CD4-positive, alpha-beta T cell (primary cell): ENCODE results near the gene ANKH. TPM values are rescaled to one million over a fixed set of nuclear protein-coding genes. Genes with fewer than 3 reads are reported as not detected.

ENCODE experiments used
- ATAC-seq: fragments of 200-7000 bp; cut with Tn5 transposase; one replicate; pipeline ENCODE4 v1.10.0; 2022; ENCODE audit warnings: mild to moderate bottlenecking; ENCODE audit not compliant: poor library complexity
- CTCF ChIA-PET: fragments of 350-600 bp; sonication (Branson Sonifier 250); formaldehyde crosslinking; loops from one replicate; lab custom pipeline; 2021; ENCODE audit warnings: antibody characterized with exemption, inconsistent platforms; lab: Charles Lee
- POLR2A ChIA-PET: fragments of 350-600 bp; sonication (Branson Sonifier 250); formaldehyde crosslinking; loops from one replicate; lab custom pipeline; 2021; ENCODE audit warnings: antibody characterized with exemption, inconsistent platforms; lab: Charles Lee
- DNase-seq, 14 experiments: peaks; one replicate each; pipeline ENCODE4 v3.0.0-alpha.2; 2013 to 2020; ENCODE audit warnings: mixed read lengths in 2 of 14
- H3K27ac ChIP-seq, 2 donors: one replicate each; pipeline versions ENCODE4 v1.5.1 to v1.7.0; 2013; ENCODE audit warnings: low read length in 2 of 2, low read depth in 1 of 2, mild to moderate bottlenecking in 1 of 2
- H3K27me3 ChIP-seq, 2 experiments: 1 replicate in 1 of 2; 2 replicates in 1 of 2; pipeline versions ENCODE4 v1.6.1 to v1.7.0; 2013; ENCODE audit warnings: low read length in 2 of 2, control low read depth in 1 of 2, mild to moderate bottlenecking in 1 of 2, moderate library complexity in 1 of 2; ENCODE audit not compliant: insufficient read depth in 2 of 2, control insufficient read depth in 1 of 2
- H3K36me3 ChIP-seq: one replicate; pipeline ENCODE4 v1.6.1; 2013; ENCODE audit warnings: low read length, control low read depth; ENCODE audit not compliant: insufficient read depth
- H3K4me1 ChIP-seq: one replicate; pipeline ENCODE4 v1.6.1; 2013; ENCODE audit warnings: low read length, control low read depth; ENCODE audit not compliant: insufficient read depth
- H3K4me3 ChIP-seq: one replicate; pipeline ENCODE4 v1.5.1; 2013; ENCODE audit warnings: mild to moderate bottlenecking, low read length, moderate library complexity
- H3K9me3 ChIP-seq, 2 experiments: 1 replicate in 1 of 2; 2 replicates in 1 of 2; pipeline versions ENCODE4 v1.6.1 to v1.7.0; 2013; ENCODE audit warnings: low read length in 2 of 2, mild to moderate bottlenecking in 2 of 2, control low read depth in 1 of 2, moderate library complexity in 1 of 2; ENCODE audit not compliant: control insufficient read depth in 1 of 2, insufficient read depth in 1 of 2
- H3K27ac Mint-ChIP-seq: one replicate; pipeline ENCODE4 v1.8.0; 2020; ENCODE audit warnings: mixed read lengths
- H3K27me3 Mint-ChIP-seq: one replicate; pipeline ENCODE4 v1.8.0; 2021; ENCODE audit warnings: mixed read lengths
- H3K36me3 Mint-ChIP-seq: one replicate; pipeline ENCODE4 v1.8.0; 2021; ENCODE audit warnings: low read depth, mixed read lengths
- H3K4me1 Mint-ChIP-seq: one replicate; pipeline ENCODE4 v1.8.0; 2021; ENCODE audit warnings: low read depth, mixed read lengths
- H3K4me3 Mint-ChIP-seq: one replicate; pipeline ENCODE4 v1.8.0; 2020; ENCODE audit warnings: mild to moderate bottlenecking, mixed read lengths
- H3K9me3 Mint-ChIP-seq: one replicate; pipeline ENCODE4 v1.8.0; 2020; ENCODE audit warnings: mixed read lengths
- intact Hi-C, 2 experiments: fragments of 100-400 bp; cut with DNase I in 1 of 2; cut with micrococcal nuclease in 1 of 2; formaldehyde crosslinking; loops; one replicate each; pipeline versions ENCODE4 v1.15.1 to v1.9.0; 2023 to 2025; cut with DNase I, micrococcal nuclease
- total RNA-seq, 174 experiments: library from RNA in 2 of 174; stranded (reverse) in 2 of 174; gene quantifications; one replicate each; pipeline ENCODE4 v1.2.3 and lab custom pipeline; 2021 to 2026
- TF ChIP-seq, protein P1 (sequence below): fragments of 200-600 bp; IDR thresholded peaks from one replicate; pipeline ENCODE4 v1.8.0; 2022; ENCODE audit warnings: antibody characterized with exemption, mild to moderate bottlenecking

Gene ANKH
- total RNA-seq, 2 experiments from 2014 or later = 69.5 to 72.3 TPM

DNA sequence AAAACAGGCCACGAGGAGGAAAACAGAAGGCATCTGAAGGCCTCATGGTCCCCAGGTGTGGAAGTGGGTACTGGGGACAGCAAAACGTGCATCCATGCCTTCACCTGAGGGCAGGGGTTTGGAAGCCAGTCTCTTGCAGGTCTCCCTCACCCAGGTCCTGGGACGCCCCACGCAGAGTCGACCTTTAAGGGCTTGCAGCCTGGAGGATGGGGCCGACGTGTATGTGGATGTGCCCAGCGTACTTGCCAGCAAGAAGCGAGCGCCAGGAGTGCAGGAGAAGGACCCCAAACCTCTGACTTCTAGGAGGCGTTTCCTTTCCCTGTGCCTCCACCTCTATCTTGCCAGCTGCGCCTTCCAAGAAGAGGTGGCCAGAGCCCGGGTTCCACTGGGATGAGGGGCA, 141.1 kb downstream of the ANKH start:
- Mint-ChIP-seq H3K27ac (peak overlapping the region; percentile 70), H3K36me3 (peaks cover 65% of the 10 kb centered on the region), H3K9me3 (no peaks in the 10 kb centered on the region), H3K4me3 (no peak overlapping the region), H3K4me1 (peaks cover 5% of the 10 kb centered on the region), H3K27me3 (no peaks in the 10 kb centered on the region)
- H3K27ac ChIP-seq = no peak overlapping the region
- DNase-seq (no peak), ATAC-seq (no peak)
- no peaks in the 10 kb centered on the region for H3K4me1 ChIP-seq
- peaks cover 38% of the 10 kb centered on the region for H3K36me3 ChIP-seq
- TF ChIP-seq, protein P1, sequence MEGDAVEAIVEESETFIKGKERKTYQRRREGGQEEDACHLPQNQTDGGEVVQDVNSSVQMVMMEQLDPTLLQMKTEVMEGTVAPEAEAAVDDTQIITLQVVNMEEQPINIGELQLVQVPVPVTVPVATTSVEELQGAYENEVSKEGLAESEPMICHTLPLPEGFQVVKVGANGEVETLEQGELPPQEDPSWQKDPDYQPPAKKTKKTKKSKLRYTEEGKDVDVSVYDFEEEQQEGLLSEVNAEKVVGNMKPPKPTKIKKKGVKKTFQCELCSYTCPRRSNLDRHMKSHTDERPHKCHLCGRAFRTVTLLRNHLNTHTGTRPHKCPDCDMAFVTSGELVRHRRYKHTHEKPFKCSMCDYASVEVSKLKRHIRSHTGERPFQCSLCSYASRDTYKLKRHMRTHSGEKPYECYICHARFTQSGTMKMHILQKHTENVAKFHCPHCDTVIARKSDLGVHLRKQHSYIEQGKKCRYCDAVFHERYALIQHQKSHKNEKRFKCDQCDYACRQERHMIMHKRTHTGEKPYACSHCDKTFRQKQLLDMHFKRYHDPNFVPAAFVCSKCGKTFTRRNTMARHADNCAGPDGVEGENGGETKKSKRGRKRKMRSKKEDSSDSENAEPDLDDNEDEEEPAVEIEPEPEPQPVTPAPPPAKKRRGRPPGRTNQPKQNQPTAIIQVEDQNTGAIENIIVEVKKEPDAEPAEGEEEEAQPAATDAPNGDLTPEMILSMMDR = no peak
- H3K27me3 ChIP-seq = no peaks in the 10 kb centered on the region
- ChIA-PET POLR2A (no interaction called here), CTCF (no interaction called here)
- no peaks in the 10 kb centered on the region for H3K9me3 ChIP-seq
- no peak overlapping the region for H3K4me3 ChIP-seq
- intact Hi-C loops = no loop called here

DNA sequence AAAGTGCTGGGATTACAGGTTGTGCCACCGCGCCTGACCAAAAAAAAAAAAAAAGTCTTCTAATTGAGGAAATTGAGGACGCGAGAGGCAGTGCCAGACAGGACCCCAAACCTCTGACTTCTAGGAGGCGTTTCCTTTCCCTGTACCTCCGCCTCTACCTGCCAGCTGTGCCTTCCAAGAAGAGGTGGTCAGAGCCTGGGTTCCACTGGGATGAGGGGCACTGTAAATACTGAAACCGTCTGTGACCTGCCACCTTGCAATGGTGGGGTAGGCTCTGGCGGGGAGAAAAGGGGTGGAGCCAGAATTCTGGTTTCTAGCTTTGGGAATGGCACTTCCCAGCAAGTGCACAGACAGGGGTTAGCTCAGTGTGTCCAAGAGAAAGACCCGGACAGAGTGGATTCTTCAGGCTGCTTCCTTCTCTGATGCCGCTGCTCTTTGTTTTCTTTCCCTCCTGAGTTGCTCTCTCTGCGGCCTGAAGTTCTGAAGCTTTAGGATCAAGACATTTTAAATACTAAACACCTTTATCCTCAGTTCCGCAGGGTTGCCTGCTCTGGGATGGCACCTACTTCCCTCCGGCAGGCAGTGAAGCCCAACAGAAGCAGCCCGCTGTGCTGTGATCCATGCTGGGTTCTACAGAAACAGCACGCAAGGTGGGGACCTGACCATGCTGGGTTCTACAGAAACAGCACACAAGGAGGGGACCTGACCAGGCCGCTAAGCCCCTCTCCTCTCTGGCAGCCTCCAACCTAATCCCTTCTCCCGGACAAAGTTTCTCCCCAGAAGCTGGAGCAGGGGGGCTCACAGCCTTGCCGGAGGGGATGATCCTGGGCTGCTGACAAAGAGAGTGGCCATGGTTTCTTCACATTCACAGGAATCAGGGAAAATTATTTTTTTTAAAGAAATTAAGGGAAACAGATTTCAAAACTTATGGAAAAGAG, 141.9 kb downstream of the ANKH start:
- ATAC-seq = no peak
- H3K9me3 ChIP-seq = no peaks in the 10 kb centered on the region
- peaks cover 40% of the 10 kb centered on the region for H3K36me3 ChIP-seq
- H3K27ac ChIP-seq = no peak overlapping the region
- Mint-ChIP-seq H3K36me3 (peaks cover 65% of the 10 kb centered on the region), H3K27me3 (no peaks in the 10 kb centered on the region), H3K9me3 (no peaks in the 10 kb centered on the region), H3K4me3 (no peak overlapping the region), H3K4me1 (peaks cover 5% of the 10 kb centered on the region), H3K27ac (peak overlapping the region; percentile 66)
- H3K4me1 ChIP-seq = peaks cover 4% of the 10 kb centered on the region
- DNase-seq = no peak
- no peak overlapping the region for H3K4me3 ChIP-seq
- intact Hi-C loops = loop anchor here in 1 of 2 experiments (2.0 to 5.0 kb wide), 3 partner anchors 143 to 218 kb away; no protein-coding TSS in a partner anchor
- TF ChIP-seq, protein P1 = no peak
- ChIA-PET CTCF (no interaction called here), POLR2A (no interaction called here)
- H3K27me3 ChIP-seq = no peaks in the 10 kb centered on the region

DNA sequence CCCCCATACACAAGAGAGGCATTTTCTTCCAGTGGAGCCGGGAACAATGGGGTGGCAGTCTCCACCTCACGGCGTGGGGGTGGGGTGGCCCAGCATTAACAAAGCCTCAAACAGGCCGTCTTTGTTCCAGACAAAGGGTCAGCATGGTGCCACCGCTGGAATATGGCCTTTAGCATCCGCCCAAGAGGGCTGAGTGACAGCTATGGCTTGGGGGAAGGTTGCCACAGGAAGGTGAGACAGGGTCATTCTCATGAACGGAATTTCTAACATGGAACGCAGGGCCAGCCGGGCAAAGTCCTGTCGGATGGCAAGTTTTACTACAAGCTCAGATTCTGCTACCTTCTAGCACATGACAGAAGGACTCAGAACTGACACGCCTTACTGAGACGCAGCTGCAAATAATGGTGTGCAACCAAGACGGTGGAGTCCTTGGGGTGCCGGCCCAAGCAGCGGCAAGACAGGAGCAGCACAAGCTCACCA, 143.1 kb downstream of the ANKH start:
- ATAC-seq (no peak), DNase-seq (no peak)
- POLR2A ChIA-PET = interaction anchor here (1.4 kb wide), 1 partner anchor 275 kb away, joined by 3 read pairs; no protein-coding TSS in a partner anchor
- H3K4me1 Mint-ChIP-seq = peaks cover 5% of the 10 kb centered on the region
- Histone ChIP-seq H3K27me3 (no peaks in the 10 kb centered on the region), H3K4me3 (no peak overlapping the region), H3K27ac (no peak overlapping the region), H3K36me3 (peaks cover 29% of the 10 kb centered on the region), H3K9me3 (no peaks in the 10 kb centered on the region), H3K4me1 (peaks cover 4% of the 10 kb centered on the region)
- no peak overlapping the region for H3K27ac Mint-ChIP-seq
- no peaks in the 10 kb centered on the region for H3K9me3 Mint-ChIP-seq
- no peaks in the 10 kb centered on the region for H3K27me3 Mint-ChIP-seq
- H3K36me3 Mint-ChIP-seq = peaks cover 60% of the 10 kb centered on the region
- intact Hi-C loops = loop anchor here in 1 of 2 experiments (1.0 to 5.0 kb wide), 4 partner anchors 41 to 219 kb away; no protein-coding TSS in a partner anchor
- H3K4me3 Mint-ChIP-seq = no peak overlapping the region
- CTCF ChIA-PET = interaction anchor here (1.5 to 3.7 kb wide), 5 partner anchors 22 to 284 kb away, joined by 4 to 22 read pairs (median 12); partner anchors contain the start of gene ANKH
- TF ChIP-seq, protein P1 = no peak
